BLaER1 (cell line): ENCODE measurements around the gene SH3PXD2A.

Experiments
- H3K27ac ChIP-seq: shearing (Covaris generic); formaldehyde crosslinking; 2 replicates; pipeline ENCODE4 v1.8.1; 2022
- H3K27me3 ChIP-seq: shearing (Covaris generic); formaldehyde crosslinking; 2 replicates; pipeline ENCODE4 v1.8.1; 2022
- H3K36me3 ChIP-seq: shearing (Covaris generic); formaldehyde crosslinking; 2 replicates; pipeline ENCODE4 v1.8.1; 2022
- H3K4me1 ChIP-seq: shearing (Covaris generic); formaldehyde crosslinking; 2 replicates; pipeline ENCODE4 v1.8.1; 2022
- H3K4me2 ChIP-seq: shearing (Covaris generic); formaldehyde crosslinking; 2 replicates; pipeline ENCODE4 v1.8.1; 2022
- H3K4me3 ChIP-seq: shearing (Covaris generic); formaldehyde crosslinking; 2 replicates; pipeline ENCODE4 v1.8.1; 2022
- H3K9ac ChIP-seq: shearing (Covaris generic); formaldehyde crosslinking; 2 replicates; pipeline ENCODE4 v1.8.1; 2022
- H3K9me3 ChIP-seq: shearing (Covaris generic); formaldehyde crosslinking; 2 replicates; pipeline ENCODE4 v1.8.1; 2022
- H4K20me1 ChIP-seq: shearing (Covaris generic); formaldehyde crosslinking; 2 replicates; pipeline ENCODE4 v1.8.1; 2022
- Cebpa-rat ChIP-seq: shearing (Covaris generic); IDR thresholded peaks from 2 replicates; pipeline ENCODE4 v1.8.1; 2022

The SH3PXD2A gene

GRCh38 chr10:103548581-103549348 lies 306.6 kb downstream of the SH3PXD2A start:
- TF ChIP-seq Cebpa-rat: no peak
- no peaks in the 10 kb centered on the region for H3K27me3 ChIP-seq

GRCh38 chr10:103548006-103548405 lies 307.4 kb downstream of the SH3PXD2A start:
- Histone ChIP-seq H3K27me3 (no peaks in the 10 kb centered on the region), H3K9me3 (no peaks in the 10 kb centered on the region), H3K27ac (no peak overlapping the region), H3K36me3 (no peaks in the 10 kb centered on the region), H3K4me2 (no peak overlapping the region), H3K4me3 (no peak overlapping the region), H4K20me1 (peaks cover 6% of the 10 kb centered on the region; the same call in 1 of the 2 replicates), H3K4me1 (peaks cover 63% of the 10 kb centered on the region), H3K9ac (no peak overlapping the region)
- TF ChIP-seq Cebpa-rat: no peak

More at GRCh38 chr10:103548581-103549348, 306.6 kb downstream of the SH3PXD2A start:
- Histone ChIP-seq H3K36me3 (no peaks in the 10 kb centered on the region), H3K9me3 (no peaks in the 10 kb centered on the region), H3K4me1 (peaks cover 63% of the 10 kb centered on the region), H3K9ac (no peak overlapping the region), H3K4me2 (no peak overlapping the region), H4K20me1 (no peaks in the 10 kb centered on the region), H3K4me3 (no peak overlapping the region), H3K27ac (no peak overlapping the region)

- no peak overlapping the region for H3K27ac ChIP-seq
- peaks cover 7% of the 10 kb centered on the region; the same call in 1 of the 2 replicates for H4K20me1 ChIP-seq
- peak overlapping the region; percentile 7; the same call in 1 of the 2 replicates for H3K4me2 ChIP-seq
- no peak overlapping the region for H3K9ac ChIP-seq
- no peaks in the 10 kb centered on the region for H3K9me3 ChIP-seq
- no peak for TF ChIP-seq Cebpa-rat
- H3K36me3 ChIP-seq: no peaks in the 10 kb centered on the region
- H3K27me3 ChIP-seq: no peaks in the 10 kb centered on the region
- peaks cover 63% of the 10 kb centered on the region for H3K4me1 ChIP-seq
- H3K4me3 ChIP-seq: no peak overlapping the region
Measured at GRCh38 chr10:103547391-103547946, 307.9 kb downstream of the SH3PXD2A start.

GRCh38 chr10:103546401-103546800 lies 309.0 kb downstream of the SH3PXD2A start:
- no peak overlapping the region for H3K4me2 ChIP-seq
- H3K36me3 ChIP-seq: no peaks in the 10 kb centered on the region
- H3K4me3 ChIP-seq: no peak overlapping the region
- H3K9ac ChIP-seq: no peak overlapping the region
- no peaks in the 10 kb centered on the region for H3K27me3 ChIP-seq
- no peak for TF ChIP-seq Cebpa-rat
- H3K4me1 ChIP-seq: peaks cover 63% of the 10 kb centered on the region
- no peaks in the 10 kb centered on the region for H3K9me3 ChIP-seq
- H4K20me1 ChIP-seq: peaks cover 7% of the 10 kb centered on the region; the same call in 1 of the 2 replicates
- H3K27ac ChIP-seq: no peak overlapping the region

- peaks cover 63% of the 10 kb centered on the region for H3K4me1 ChIP-seq
- no peaks in the 10 kb centered on the region for H3K9me3 ChIP-seq
- no peak overlapping the region for H3K4me3 ChIP-seq
- H3K9ac ChIP-seq: no peak overlapping the region
- TF ChIP-seq Cebpa-rat: no peak
- H3K36me3 ChIP-seq: no peaks in the 10 kb centered on the region
- no peak overlapping the region for H3K27ac ChIP-seq
- no peak overlapping the region for H3K4me2 ChIP-seq
- peaks cover 7% of the 10 kb centered on the region; the same call in 1 of the 2 replicates for H4K20me1 ChIP-seq
- no peaks in the 10 kb centered on the region for H3K27me3 ChIP-seq
Measured at GRCh38 chr10:103545771-103546281, 309.6 kb downstream of the SH3PXD2A start.

GRCh38 chr10:103545366-103545765 lies 310.0 kb downstream of the SH3PXD2A start:
- peaks cover 7% of the 10 kb centered on the region; the same call in 1 of the 2 replicates for H4K20me1 ChIP-seq
- no peak overlapping the region for H3K4me3 ChIP-seq
- H3K4me1 ChIP-seq: peaks cover 59% of the 10 kb centered on the region
- no peak overlapping the region for H3K9ac ChIP-seq
- TF ChIP-seq Cebpa-rat: no peak
- no peak overlapping the region for H3K4me2 ChIP-seq
- H3K9me3 ChIP-seq: no peaks in the 10 kb centered on the region
- no peaks in the 10 kb centered on the region for H3K27me3 ChIP-seq
- H3K36me3 ChIP-seq: no peaks in the 10 kb centered on the region
- H3K27ac ChIP-seq: no peak overlapping the region

GRCh38 chr10:103544657-103545310 lies 310.6 kb downstream of the SH3PXD2A start:
- no peak for TF ChIP-seq Cebpa-rat
- Histone ChIP-seq H3K9me3 (no peaks in the 10 kb centered on the region), H3K4me3 (no peak overlapping the region), H3K4me1 (peaks cover 53% of the 10 kb centered on the region), H3K27ac (no peak overlapping the region), H3K9ac (no peak overlapping the region), H3K4me2 (no peak overlapping the region; the same call in 1 of the 2 replicates), H3K36me3 (no peaks in the 10 kb centered on the region), H4K20me1 (peaks cover 7% of the 10 kb centered on the region; the same call in 1 of the 2 replicates), H3K27me3 (no peaks in the 10 kb centered on the region)
